Esophagus muscularis mucosa (tissue), 3 donors: ENCODE results near the gene PTPN4.

Experiments
- POLR2A ChIP-seq: fragments of 450-650 bp; IDR thresholded peaks from one replicate; pipeline ENCODE4 v1.6.1; 2017; ENCODE audit warnings: antibody characterized with exemption, moderate library complexity, mild to moderate bottlenecking, low read depth
- TF ChIP-seq, protein P1 (sequence below), 3 experiments: fragments of 200-600 bp in 2 of 3; fragments of 450-650 bp in 1 of 3; sonication (generic) in 2 of 3; IDR thresholded peaks; one replicate each; pipeline ENCODE4 v1.5.1; 2017 to 2019; ENCODE audit warnings: antibody characterized with exemption in 3 of 3, mild to moderate bottlenecking in 2 of 3, moderate library complexity in 1 of 3

DNA sequence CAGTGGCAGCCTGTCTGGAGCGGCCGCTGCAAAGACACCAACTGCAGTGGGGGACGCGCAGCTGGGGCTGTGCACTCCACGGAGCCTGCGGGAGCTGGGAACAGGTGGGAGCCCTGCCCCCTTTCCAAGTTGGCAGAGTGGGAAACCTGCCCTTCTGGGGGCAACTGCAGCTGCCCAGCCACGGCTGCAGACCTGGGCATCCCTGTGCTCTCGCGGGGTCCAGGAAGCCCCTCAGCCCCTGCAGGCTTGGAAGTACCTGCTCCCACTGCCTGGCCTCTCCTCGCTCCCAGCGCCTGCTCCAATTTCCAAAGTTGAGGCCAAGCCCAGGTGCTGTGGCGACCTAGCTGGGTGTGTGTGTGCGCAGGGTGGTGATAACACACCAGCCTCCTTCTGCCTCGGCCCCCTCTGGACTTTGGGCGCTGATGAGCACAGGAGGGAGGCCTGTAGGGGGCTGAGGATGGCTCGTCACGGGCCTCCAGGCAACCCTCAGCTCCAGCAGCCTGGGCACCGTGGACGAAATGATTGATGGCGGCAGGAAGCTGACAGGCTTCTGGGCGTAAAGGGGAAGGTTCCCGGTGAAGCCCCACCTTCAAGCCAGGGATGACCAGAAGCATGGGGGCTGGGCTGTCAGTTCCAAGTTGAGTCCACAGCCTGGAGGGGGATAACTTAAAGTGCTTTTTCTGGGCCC is 76.9 kb downstream of the PTPN4 start:
- TF ChIP-seq POLR2A = no peak
- TF ChIP-seq, protein P1, sequence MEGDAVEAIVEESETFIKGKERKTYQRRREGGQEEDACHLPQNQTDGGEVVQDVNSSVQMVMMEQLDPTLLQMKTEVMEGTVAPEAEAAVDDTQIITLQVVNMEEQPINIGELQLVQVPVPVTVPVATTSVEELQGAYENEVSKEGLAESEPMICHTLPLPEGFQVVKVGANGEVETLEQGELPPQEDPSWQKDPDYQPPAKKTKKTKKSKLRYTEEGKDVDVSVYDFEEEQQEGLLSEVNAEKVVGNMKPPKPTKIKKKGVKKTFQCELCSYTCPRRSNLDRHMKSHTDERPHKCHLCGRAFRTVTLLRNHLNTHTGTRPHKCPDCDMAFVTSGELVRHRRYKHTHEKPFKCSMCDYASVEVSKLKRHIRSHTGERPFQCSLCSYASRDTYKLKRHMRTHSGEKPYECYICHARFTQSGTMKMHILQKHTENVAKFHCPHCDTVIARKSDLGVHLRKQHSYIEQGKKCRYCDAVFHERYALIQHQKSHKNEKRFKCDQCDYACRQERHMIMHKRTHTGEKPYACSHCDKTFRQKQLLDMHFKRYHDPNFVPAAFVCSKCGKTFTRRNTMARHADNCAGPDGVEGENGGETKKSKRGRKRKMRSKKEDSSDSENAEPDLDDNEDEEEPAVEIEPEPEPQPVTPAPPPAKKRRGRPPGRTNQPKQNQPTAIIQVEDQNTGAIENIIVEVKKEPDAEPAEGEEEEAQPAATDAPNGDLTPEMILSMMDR (IDR thresholded peaks at IDR 0.05) = no peak
